GM19193 (cell line): ENCODE measurements around the gene MAD1L1.

Source experiments
- POLR2A ChIP-seq: IDR thresholded peaks from 4 replicates; pipeline ENCODE4 v1.6.1; 2011; ENCODE audit not compliant: insufficient read depth, insufficient read length; ENCODE audit errors: extremely low read depth

Gene MAD1L1

GRCh38 chr7:2157473-2158279, 75.1 kb downstream of the MAD1L1 start:
- no peak for TF ChIP-seq POLR2A

DNA sequence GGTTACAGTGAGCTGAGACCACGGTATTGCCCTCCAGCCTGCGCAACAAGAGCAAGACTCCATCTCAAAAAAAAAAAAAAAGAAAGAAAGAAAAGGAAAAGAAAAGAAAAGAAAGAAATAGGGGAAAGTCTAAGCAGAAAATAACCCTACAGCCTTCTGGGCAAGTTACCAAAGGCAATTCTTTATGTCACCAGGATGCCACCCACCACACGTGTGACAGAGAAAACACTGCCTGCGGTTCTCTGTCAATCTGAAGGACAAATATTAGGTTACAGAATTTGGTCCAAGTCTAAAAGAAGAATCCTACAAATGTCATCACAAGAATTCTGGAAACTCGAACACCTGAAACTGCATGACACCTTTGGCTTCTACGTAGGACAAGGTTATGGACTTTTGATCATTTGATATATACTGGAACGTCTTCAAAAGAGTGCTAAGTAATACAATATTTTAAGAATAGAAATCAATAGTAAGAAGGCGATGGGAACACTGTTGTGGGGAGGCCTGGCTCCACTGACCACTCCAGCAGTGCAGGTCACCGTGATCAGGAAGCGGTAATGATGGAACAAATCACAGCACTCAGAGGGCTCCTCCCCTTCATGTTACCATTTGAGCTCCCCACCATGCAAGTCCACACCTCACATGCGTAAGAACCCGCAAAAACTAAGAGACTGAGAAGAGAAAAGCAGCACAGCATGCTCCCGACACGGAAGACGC, 75.8 kb downstream of the MAD1L1 start:
- no peak for TF ChIP-seq POLR2A

GRCh38 chr7:2154831-2155230, 77.9 kb downstream of the MAD1L1 start:
- TF ChIP-seq POLR2A = no peak

DNA sequence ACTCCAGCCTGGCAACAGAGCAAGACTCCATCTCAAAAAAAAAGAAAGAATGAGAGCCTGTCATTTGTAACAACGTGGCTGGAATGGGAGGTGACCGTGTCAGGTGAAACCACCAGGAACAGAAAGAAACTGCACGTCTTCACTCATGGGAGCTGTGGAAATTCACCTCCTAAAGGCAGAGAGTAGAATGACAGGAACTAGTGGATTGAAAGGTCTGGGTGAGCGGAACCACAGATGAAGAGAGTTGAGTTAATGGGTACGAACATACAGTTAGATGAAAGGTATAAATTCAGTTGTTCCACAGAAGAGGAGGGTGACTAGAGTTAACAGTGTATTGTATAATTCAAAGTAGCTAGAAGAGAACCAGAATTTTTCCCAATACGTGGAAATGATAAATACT, 78.6 kb downstream of the MAD1L1 start:
- TF ChIP-seq POLR2A = no peak

GRCh38 chr7:2152646-2153045, 80.1 kb downstream of the MAD1L1 start:
- no peak for TF ChIP-seq POLR2A

DNA sequence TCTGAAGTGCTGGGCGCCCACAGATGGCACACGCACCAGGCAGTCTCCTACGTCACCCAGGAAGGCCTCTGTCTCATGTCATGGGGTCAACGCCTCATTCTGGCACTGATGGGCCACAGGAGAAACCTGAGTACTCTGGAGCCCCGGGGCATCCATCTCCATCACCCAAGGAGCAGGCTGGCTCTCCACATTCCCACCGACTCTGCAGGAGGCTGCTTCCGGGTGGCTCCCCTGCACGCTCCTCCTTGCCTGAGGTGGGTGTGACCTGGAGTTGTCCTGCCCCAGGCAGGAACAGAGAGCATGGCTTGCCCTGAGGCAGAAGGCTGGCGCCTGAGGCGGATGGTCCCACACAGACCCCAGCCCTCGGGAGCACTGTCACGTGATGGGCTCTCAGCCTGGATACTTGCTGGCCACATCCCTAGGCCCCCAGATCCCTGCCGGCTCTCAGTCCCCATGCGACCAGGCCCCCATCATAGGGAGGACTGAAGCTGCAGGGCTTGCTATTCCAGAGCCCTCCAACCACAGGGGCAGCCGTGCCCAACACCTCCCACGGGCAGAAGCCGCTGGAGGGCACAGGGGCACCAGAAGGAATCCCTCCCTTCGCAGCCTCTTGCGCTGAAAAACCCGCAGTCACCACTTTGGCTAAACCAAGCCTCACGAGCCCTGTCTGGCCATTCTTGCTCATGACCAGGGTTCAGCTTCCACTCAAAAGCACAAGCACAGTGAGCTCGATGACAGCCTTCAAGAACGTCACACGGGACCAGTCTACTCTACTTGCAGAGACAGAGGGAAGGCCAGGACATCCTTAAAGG, 80.7 kb downstream of the MAD1L1 start:
- TF ChIP-seq POLR2A = no peak

- no peak for TF ChIP-seq POLR2A
These were observed 81.5 kb downstream of the MAD1L1 start for GRCh38 chr7:2151237-2151636.

- no peak for TF ChIP-seq POLR2A
These were observed 82.3 kb downstream of the MAD1L1 start for GRCh38 chr7:2150445-2150815.

DNA sequence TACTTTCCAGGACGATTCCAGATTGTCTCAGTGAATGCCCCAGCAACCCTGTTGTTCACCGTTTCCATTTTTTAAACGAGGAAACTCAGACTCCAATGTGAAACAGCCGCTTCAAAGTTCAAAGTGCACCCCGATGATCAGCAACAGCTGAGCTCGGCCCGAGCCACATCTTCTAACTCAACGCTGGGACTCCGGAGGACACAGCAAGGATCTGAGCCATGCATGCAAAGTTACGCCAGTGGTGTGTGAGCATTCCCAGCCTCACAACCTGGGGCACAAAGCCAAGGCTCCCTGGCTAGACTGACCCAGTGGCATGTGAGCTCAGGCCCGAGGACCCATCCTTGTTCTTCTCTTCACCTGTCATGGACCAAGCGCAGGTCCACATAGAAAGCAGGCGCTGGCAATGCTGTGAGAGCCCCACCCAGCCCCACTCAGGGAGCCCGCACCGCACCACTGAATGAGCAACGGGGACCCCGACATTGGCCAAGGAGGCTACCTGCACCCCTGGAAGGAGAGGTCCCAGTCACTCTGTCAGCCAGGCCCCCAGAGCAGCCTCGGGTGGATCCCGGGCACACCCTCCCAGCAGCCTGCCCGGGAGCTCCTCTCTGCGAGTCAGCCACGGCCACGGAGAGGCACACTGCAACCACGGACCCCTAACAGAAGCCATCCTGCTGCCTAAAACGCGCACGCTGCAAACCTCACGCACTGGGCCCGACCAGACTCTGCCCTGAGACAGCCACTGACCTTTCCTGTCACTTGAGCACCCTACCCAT, 82.9 kb downstream of the MAD1L1 start:
- no peak for TF ChIP-seq POLR2A

DNA sequence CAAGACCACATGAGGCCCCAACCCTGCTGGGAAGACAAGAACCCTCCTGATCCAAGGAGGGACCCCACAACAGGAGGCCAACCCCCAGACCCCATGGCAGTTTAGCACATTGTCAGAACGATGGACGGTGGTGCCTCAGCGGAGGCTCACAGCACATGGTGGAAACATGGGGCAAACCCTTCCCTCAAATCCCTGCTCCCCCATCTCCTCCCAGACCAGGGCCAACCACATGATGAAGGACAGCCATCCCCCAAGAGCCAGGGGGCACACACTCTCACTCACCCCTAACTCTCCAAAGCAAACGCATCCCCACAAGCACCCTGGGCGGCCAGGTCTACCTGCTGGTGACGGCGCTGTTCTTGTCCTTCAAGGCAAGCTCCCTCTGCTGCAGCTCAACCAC, 83.9 kb downstream of the MAD1L1 start:
- TF ChIP-seq POLR2A = no peak

- TF ChIP-seq POLR2A = no peak
These were observed 84.6 kb downstream of the MAD1L1 start for GRCh38 chr7:2148189-2148588.

- TF ChIP-seq POLR2A = no peak
These were observed 85.9 kb downstream of the MAD1L1 start for GRCh38 chr7:2146676-2147472.

- TF ChIP-seq POLR2A = no peak
These were observed 86.7 kb downstream of the MAD1L1 start for GRCh38 chr7:2145835-2146580.
